ENCODE measurements around the gene C3AR1.
"Not testable (repeated sequence)": the region's sequence is repeated elsewhere in the genome, so short reads cannot be mapped to it uniquely, and the experiment has no call there.

The C3AR1 gene

GRCh38 chr12:8026291-8026900 lies 39.8 kb downstream of the C3AR1 start:
- peak; percentile 98 for DNase-seq

- peak; percentile 14 for DNase-seq
These were observed 47.2 kb downstream of the C3AR1 start for GRCh38 chr12:8018666-8019581.

- DNase-seq, result not testable (repeated sequence)
These were observed 47.9 kb downstream of the C3AR1 start for GRCh38 chr12:8018213-8018612.

DNA sequence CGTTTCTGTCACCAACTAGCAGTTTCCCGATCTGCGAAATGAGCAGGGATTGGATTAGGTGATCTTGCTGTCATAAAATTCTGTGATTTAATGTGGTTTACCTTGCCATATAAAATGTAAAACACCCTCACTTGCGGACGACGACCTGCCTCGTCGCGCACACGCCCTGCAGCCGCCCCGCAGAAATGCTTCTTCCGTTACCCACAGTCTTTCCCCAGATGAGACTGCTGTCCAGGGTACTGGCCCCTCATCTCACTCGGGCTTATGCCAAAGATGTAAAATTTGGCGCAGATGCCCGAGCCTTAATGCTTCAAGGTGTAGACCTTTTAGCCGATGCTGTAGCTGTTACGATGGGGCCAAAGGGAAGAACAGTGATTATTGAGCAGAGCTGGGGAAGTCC lies 51.3 kb downstream of the C3AR1 start:
- no peak for DNase-seq

GRCh38 chr12:8012651-8013309 lies 53.4 kb downstream of the C3AR1 start:
- no peak for DNase-seq

GRCh38 chr12:8011331-8011730 lies 54.8 kb downstream of the C3AR1 start:
- DNase-seq, result no peak
